HepG2 (cell line): ENCODE data around the gene PTTG1. TPM values are rescaled to one million over a fixed set of nuclear protein-coding genes. Genes with fewer than 3 reads are reported as not detected.

ENCODE experiments used
- ETV6 ChIP-seq: sonication (generic); formaldehyde crosslinking; conservative IDR thresholded peaks from 2 replicates; pipeline ENCODE4 v1.4.0; 2020; ENCODE audit warnings: missing genetic modification reagents
- HHEX ChIP-seq: IDR thresholded peaks from 2 replicates; pipeline ENCODE4 v1.6.1; 2016; ENCODE audit warnings: control low read depth
- HNRNPUL1 ChIP-seq: fragments of 200-400 bp; formaldehyde crosslinking; IDR thresholded peaks from 2 replicates; pipeline ENCODE4 v1.6.1; 2017; ENCODE audit warnings: low read depth, mild to moderate bottlenecking, low read length, moderate library complexity
- MAFF ChIP-seq: IDR thresholded peaks from 2 replicates; pipeline ENCODE4 v1.6.1; 2011; ENCODE audit warnings: low read depth, low read length, improper control_type of control experiment
- NCOR1 ChIP-seq: fragments of 200-600 bp; sonication (generic); IDR thresholded peaks from 2 replicates; pipeline ENCODE4 v1.7.0; 2017; ENCODE audit warnings: antibody characterized with exemption, low read length, borderline replicate concordance
- PITX1 ChIP-seq: sonication (generic); formaldehyde crosslinking; IDR thresholded peaks from 2 replicates; pipeline ENCODE4 v1.5.1; 2020; ENCODE audit warnings: mild to moderate bottlenecking, missing genetic modification reagents
- SCMH1 ChIP-seq: sonication (generic); formaldehyde crosslinking; IDR thresholded peaks from 2 replicates; pipeline ENCODE4 v1.9.0; 2021; ENCODE audit warnings: missing genetic modification reagents, mild to moderate bottlenecking, borderline replicate concordance
- SMARCC2 ChIP-seq: fragments of 450-650 bp; IDR thresholded peaks from 2 replicates; pipeline ENCODE4 v1.6.1; 2017; ENCODE audit warnings: antibody characterized with exemption, mild to moderate bottlenecking
- ZFP36L2 ChIP-seq: sonication (generic); formaldehyde crosslinking; IDR thresholded peaks from 2 replicates; pipeline ENCODE4 v1.4.0; 2020; ENCODE audit warnings: missing genetic modification reagents
- ZMYM4 ChIP-seq: sonication (generic); formaldehyde crosslinking; IDR thresholded peaks from 2 replicates; pipeline ENCODE4 v1.8.1; 2023; ENCODE audit warnings: mild to moderate bottlenecking, missing genetic modification reagents
- ZNF775 ChIP-seq: sonication (generic); formaldehyde crosslinking; IDR thresholded peaks from 2 replicates; pipeline ENCODE4 v1.4.0; 2020; ENCODE audit warnings: missing genetic modification reagents, mild to moderate bottlenecking, moderate library complexity, borderline replicate concordance
- polyA plus RNA-seq, 8 experiments: library from polyadenylated mRNA; depleted of rRNA in 3 of 8; stranded (reverse) in 7 of 8; unstranded in 1 of 8; fragments of >200 nt; fragmentation: Illumina TruSeq in 4 of 8; extraction: Trizol in 4 of 8; gene quantifications; 2 replicates each; pipeline versions ENCODE4 v1.2.1 to v1.2.3, GENCODE V29; 2011 to 2016; ENCODE audit warnings: low read depth in 4 of 8, missing spikeins in 1 of 8, mixed read lengths in 1 of 8; ENCODE audit not compliant: insufficient read depth in 1 of 8
- total RNA-seq, 5 experiments: library from RNA; depleted of rRNA; stranded (reverse); fragments of >200 nt; fragmentation: Illumina TruSeq; extraction: Trizol; gene quantifications; 2 replicates each; pipeline ENCODE4 v1.2.3, GENCODE V29; 2016; ENCODE audit warnings: low read depth in 1 of 5
- TF ChIP-seq, protein P1 (sequence below): sonication (generic); formaldehyde crosslinking; IDR thresholded peaks from 2 replicates; pipeline ENCODE4 v1.5.0; 2020; ENCODE audit warnings: missing genetic modification reagents
- TF ChIP-seq, protein P2 (sequence below): sonication (generic); formaldehyde crosslinking; IDR thresholded peaks from 2 replicates; pipeline ENCODE4 v1.5.1; 2020; ENCODE audit warnings: mild to moderate bottlenecking, missing genetic modification reagents, moderate library complexity
- TF ChIP-seq, protein P3 (sequence below): sonication (generic); formaldehyde crosslinking; IDR thresholded peaks from 2 replicates; pipeline ENCODE4 v1.4.0; 2020; ENCODE audit warnings: missing genetic modification reagents, borderline replicate concordance
- TF ChIP-seq, protein P4 (sequence below): sonication (generic); formaldehyde crosslinking; IDR thresholded peaks from 2 replicates; pipeline ENCODE4 v1.5.0; 2020; ENCODE audit warnings: missing genetic modification reagents

The PTTG1 gene
- total and polyA plus RNA-seq, 2 of the 13 experiments (the other 11 are each of a cell fraction or from before 2014, with no cell fraction given), result 102 to 161 TPM

DNA sequence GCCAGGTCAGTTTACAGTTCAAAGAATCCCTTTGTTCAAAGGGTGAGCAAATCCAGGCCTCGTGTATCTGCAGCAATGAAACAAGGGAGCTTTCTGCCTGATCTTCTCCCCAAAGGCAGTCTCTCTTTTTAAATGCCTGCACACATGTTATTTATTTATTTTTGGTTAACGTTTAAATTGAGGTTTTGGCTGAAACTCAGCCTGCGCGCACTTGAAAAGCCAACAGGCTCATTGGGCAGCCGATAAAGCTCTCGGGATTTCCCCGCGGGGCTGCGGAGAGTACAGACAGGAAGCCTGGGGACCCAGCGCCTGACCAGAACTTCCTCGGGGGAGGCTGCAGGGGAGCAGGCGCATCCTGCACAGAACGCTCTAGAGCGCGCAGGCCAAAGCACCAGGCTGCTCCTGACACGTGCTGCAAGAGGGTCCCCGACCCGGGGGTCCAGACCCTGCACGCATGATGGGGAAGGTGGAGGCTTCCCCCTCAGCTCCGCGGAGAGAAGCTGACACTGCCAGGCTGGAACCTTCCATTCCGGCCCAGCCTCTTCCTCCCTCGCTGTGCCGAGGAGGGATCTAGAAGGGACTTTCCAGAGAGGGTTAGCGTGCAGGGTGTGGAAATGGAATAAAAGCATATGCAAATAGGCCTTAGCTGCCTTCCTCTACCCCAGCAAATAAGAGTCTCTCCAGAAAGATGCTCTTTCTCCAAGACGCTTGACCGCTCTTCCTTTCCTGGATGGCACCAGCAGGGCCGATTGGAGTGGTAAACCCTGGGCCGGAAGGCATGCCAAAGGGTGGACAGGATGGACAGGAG, 46.1 kb downstream of the PTTG1 start (continued):
- TF ChIP-seq, protein P1, sequence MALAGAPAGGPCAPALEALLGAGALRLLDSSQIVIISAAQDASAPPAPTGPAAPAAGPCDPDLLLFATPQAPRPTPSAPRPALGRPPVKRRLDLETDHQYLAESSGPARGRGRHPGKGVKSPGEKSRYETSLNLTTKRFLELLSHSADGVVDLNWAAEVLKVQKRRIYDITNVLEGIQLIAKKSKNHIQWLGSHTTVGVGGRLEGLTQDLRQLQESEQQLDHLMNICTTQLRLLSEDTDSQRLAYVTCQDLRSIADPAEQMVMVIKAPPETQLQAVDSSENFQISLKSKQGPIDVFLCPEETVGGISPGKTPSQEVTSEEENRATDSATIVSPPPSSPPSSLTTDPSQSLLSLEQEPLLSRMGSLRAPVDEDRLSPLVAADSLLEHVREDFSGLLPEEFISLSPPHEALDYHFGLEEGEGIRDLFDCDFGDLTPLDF, result no peak; the same call in 1 of the 2 replicates
- TF ChIP-seq ZNF775 (CRISPR knock-in tag) (peak; percentile 35; the same call in 1 of the 2 replicates), ETV6 (CRISPR knock-in tag) (peak; percentile 69; the same call in 1 of the 2 replicates), MAFF (no peak), HHEX (CRISPR knock-in tag) (peak; percentile 8; the same call in 1 of the 2 replicates), NCOR1 (peak; percentile 47; the same call in 1 of the 2 replicates), HNRNPUL1 (no peak), SCMH1 (no peak), ZFP36L2 (CRISPR knock-in tag) (no peak), ZMYM4 (CRISPR knock-in tag) (peak; percentile 80), PITX1 (CRISPR knock-in tag) (peak; percentile 85), SMARCC2 (no peak)
- TF ChIP-seq, protein P2, sequence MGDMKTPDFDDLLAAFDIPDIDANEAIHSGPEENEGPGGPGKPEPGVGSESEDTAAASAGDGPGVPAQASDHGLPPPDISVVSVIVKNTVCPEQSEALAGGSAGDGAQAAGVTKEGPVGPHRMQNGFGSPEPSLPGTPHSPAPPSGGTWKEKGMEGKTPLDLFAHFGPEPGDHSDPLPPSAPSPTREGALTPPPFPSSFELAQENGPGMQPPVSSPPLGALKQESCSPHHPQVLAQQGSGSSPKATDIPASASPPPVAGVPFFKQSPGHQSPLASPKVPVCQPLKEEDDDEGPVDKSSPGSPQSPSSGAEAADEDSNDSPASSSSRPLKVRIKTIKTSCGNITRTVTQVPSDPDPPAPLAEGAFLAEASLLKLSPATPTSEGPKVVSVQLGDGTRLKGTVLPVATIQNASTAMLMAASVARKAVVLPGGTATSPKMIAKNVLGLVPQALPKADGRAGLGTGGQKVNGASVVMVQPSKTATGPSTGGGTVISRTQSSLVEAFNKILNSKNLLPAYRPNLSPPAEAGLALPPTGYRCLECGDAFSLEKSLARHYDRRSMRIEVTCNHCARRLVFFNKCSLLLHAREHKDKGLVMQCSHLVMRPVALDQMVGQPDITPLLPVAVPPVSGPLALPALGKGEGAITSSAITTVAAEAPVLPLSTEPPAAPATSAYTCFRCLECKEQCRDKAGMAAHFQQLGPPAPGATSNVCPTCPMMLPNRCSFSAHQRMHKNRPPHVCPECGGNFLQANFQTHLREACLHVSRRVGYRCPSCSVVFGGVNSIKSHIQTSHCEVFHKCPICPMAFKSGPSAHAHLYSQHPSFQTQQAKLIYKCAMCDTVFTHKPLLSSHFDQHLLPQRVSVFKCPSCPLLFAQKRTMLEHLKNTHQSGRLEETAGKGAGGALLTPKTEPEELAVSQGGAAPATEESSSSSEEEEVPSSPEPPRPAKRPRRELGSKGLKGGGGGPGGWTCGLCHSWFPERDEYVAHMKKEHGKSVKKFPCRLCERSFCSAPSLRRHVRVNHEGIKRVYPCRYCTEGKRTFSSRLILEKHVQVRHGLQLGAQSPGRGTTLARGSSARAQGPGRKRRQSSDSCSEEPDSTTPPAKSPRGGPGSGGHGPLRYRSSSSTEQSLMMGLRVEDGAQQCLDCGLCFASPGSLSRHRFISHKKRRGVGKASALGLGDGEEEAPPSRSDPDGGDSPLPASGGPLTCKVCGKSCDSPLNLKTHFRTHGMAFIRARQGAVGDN (CRISPR knock-in tag), result peak; percentile 100
- TF ChIP-seq, protein P3, sequence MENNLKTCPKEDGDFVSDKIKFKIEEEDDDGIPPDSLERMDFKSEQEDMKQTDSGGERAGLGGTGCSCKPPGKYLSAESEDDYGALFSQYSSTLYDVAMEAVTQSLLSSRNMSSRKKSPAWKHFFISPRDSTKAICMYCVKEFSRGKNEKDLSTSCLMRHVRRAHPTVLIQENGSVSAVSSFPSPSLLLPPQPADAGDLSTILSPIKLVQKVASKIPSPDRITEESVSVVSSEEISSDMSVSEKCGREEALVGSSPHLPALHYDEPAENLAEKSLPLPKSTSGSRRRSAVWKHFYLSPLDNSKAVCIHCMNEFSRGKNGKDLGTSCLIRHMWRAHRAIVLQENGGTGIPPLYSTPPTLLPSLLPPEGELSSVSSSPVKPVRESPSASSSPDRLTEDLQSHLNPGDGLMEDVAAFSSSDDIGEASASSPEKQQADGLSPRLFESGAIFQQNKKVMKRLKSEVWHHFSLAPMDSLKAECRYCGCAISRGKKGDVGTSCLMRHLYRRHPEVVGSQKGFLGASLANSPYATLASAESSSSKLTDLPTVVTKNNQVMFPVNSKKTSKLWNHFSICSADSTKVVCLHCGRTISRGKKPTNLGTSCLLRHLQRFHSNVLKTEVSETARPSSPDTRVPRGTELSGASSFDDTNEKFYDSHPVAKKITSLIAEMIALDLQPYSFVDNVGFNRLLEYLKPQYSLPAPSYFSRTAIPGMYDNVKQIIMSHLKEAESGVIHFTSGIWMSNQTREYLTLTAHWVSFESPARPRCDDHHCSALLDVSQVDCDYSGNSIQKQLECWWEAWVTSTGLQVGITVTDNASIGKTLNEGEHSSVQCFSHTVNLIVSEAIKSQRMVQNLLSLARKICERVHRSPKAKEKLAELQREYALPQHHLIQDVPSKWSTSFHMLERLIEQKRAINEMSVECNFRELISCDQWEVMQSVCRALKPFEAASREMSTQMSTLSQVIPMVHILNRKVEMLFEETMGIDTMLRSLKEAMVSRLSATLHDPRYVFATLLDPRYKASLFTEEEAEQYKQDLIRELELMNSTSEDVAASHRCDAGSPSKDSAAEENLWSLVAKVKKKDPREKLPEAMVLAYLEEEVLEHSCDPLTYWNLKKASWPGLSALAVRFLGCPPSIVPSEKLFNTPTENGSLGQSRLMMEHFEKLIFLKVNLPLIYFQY (CRISPR knock-in tag), result no peak
- TF ChIP-seq, protein P4, sequence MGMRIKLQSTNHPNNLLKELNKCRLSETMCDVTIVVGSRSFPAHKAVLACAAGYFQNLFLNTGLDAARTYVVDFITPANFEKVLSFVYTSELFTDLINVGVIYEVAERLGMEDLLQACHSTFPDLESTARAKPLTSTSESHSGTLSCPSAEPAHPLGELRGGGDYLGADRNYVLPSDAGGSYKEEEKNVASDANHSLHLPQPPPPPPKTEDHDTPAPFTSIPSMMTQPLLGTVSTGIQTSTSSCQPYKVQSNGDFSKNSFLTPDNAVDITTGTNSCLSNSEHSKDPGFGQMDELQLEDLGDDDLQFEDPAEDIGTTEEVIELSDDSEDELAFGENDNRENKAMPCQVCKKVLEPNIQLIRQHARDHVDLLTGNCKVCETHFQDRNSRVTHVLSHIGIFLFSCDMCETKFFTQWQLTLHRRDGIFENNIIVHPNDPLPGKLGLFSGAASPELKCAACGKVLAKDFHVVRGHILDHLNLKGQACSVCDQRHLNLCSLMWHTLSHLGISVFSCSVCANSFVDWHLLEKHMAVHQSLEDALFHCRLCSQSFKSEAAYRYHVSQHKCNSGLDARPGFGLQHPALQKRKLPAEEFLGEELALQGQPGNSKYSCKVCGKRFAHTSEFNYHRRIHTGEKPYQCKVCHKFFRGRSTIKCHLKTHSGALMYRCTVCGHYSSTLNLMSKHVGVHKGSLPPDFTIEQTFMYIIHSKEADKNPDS (CRISPR knock-in tag), result peak; percentile 47; the same call in 1 of the 2 replicates
